ENCODE results near the gene MKRN2.
A peak's percentile ranks its signal among the peaks of the same experiment; 100 is the strongest.
"Not testable (repeated sequence)": the region's sequence is repeated elsewhere in the genome, so short reads cannot be mapped to it uniquely, and the experiment has no call there.

MKRN2 gene

GRCh38 chr3:12622335-12622734, 65.4 kb downstream of the MKRN2 start:
- TF ChIP-seq CTCF (IDR thresholded peaks at IDR 0.05; ENCODE audit: low read depth, low read length) = no peak
- no peak for DNase-seq (ENCODE audit: low read depth in 2 of 2)
- H3K4me3 ChIP-seq (replicated peaks in 1 of 2; ENCODE audit: low read depth in 2 of 2, low read length in 2 of 2) = no peak overlapping the region

- no peak for TF ChIP-seq CTCF (IDR thresholded peaks at IDR 0.05; ENCODE audit: low read depth, low read length)
- no peak overlapping the region for H3K4me3 ChIP-seq (replicated peaks in 1 of 2; ENCODE audit: low read depth in 2 of 2, low read length in 2 of 2)
- DNase-seq (ENCODE audit: low read depth in 2 of 2) = no peak
Measured at GRCh38 chr3:12624056-12624455, 67.2 kb downstream of the MKRN2 start.

GRCh38 chr3:12624964-12625363, 68.1 kb downstream of the MKRN2 start:
- DNase-seq (ENCODE audit: low read depth in 2 of 2); H3K4me3 ChIP-seq (replicated peaks in 1 of 2; ENCODE audit: low read depth in 2 of 2, low read length in 2 of 2): not testable (repeated sequence)

GRCh38 chr3:12627370-12627769, 70.5 kb downstream of the MKRN2 start:
- H3K4me3 ChIP-seq (replicated peaks in 1 of 2; ENCODE audit: low read depth in 2 of 2, low read length in 2 of 2) = no peak overlapping the region
- TF ChIP-seq CTCF (IDR thresholded peaks at IDR 0.05; ENCODE audit: low read depth, low read length) = no peak
- DNase-seq (ENCODE audit: low read depth in 2 of 2) = no peak

GRCh38 chr3:12628813-12629212, 71.9 kb downstream of the MKRN2 start:
- DNase-seq (ENCODE audit: low read depth in 2 of 2) = no peak
- TF ChIP-seq CTCF (IDR thresholded peaks at IDR 0.05; ENCODE audit: low read depth, low read length) = no peak
- H3K4me3 ChIP-seq (replicated peaks in 1 of 2; ENCODE audit: low read depth in 2 of 2, low read length in 2 of 2) = no peak overlapping the region

- no peak overlapping the region for H3K4me3 ChIP-seq (replicated peaks in 1 of 2; ENCODE audit: low read depth in 2 of 2, low read length in 2 of 2)
- DNase-seq (ENCODE audit: low read depth in 2 of 2) = peak; percentile 11 to 20
- TF ChIP-seq CTCF (IDR thresholded peaks at IDR 0.05; ENCODE audit: low read depth, low read length) = no peak
Measured at GRCh38 chr3:12629560-12629959, 72.7 kb downstream of the MKRN2 start.

GRCh38 chr3:12630292-12630691, 73.4 kb downstream of the MKRN2 start:
- no peak for TF ChIP-seq CTCF (IDR thresholded peaks at IDR 0.05; ENCODE audit: low read depth, low read length)
- no peak for DNase-seq (ENCODE audit: low read depth in 2 of 2)
- no peak overlapping the region for H3K4me3 ChIP-seq (replicated peaks in 1 of 2; ENCODE audit: low read depth in 2 of 2, low read length in 2 of 2)

GRCh38 chr3:12630843-12631242, 74.0 kb downstream of the MKRN2 start:
- DNase-seq (ENCODE audit: low read depth in 2 of 2); H3K4me3 ChIP-seq (replicated peaks in 1 of 2; ENCODE audit: low read depth in 2 of 2, low read length in 2 of 2): not testable (repeated sequence)

Data from cardiac fibroblast (primary cell).